HG02678 (cell line): ENCODE measurements around the gene IRX3.

Experiments used
- ATAC-seq: cut with Tn5 transposase; IDR thresholded peaks from one replicate; pipeline ENCODE4 v1.9.1; 2021; ENCODE audit warnings: mild to moderate bottlenecking, moderate library complexity; ENCODE audit not compliant: unreplicated experiment

Gene IRX3

GRCh38 chr16:54291656-54292487, 5.3 kb upstream of the IRX3 start:
- ATAC-seq: no peak

DNA sequence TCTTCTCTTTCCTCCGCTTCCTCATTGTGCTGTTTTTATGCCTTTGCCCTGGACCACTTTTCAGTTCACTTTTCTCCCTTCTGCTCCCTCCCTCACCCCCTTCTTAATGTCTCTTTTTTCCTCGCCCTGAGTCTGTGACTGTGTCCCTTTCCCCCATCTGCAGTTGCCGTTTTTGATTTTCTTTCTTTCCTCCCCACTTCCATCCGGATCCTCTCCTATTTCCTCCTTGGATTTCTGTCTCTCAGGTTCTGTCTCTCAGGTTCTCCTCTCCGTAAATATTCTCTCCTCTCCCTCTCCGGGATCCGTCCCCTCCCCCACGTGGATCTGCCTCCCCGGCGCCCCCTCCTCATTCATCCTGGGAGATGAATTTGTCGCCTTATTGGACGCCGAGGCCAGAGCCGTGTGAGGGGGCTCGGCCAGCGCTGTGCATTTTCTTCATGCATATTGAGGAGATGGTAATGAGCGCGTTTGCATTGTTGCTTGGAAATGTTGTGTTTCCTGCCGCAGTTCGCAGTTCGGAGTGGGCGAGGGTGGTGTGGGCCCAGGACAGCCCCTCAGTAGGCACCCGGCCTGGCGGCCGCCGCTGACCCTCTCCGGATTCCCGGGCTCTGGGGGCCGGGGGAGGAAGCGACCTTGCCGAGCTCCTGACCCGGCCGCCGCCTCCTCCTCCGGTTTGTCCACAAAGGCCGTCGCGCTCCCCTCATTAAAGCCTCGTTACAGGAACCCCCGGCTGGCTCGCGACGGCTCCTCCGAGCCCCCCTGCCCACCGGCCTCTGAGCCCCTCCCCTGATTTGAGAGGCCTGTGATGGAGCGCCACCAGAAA, 4.5 kb upstream of the IRX3 start:
- ATAC-seq: no peak

DNA sequence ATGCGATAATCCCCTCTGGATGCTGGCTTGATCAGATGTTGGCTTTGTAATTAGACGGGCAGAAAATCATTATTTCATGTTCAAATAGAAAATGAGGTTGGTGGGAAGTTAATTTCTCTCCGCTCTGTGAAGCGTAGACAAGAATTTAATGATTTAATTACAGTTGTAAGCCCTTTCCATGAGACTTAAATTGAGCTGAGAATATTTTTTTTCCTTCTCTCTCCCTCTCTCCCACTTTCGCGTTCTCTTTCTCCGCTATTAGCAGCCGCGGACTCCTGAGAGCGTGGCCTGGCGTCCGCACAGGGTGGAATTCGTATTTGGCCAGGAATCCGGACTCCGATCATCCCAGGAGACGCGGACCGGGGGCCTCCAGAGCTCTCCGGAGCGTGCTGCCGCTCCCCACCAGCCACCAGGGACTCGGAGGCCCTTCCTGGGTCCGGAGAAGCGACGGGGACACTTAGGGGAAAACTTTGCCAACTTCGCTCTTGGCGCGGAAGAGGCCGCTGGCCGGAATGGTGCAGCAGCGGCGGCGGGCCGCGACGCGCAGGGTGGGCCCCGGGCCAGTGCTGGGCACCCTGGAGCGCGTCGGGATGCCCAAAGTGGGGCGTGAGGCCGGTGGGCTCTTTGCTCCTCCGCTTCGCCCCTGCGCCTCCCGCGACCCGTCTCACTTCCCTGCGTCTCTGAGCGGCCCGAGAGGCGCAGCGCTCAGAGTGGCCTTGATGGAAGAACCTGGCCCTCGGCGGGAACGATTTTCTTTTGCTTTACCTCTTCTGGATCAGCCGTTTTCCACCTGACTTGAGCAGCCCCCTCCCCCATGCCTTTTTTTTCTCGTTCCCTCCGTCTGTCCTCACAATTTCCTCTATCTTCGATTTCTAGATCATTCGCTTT, 3.6 kb upstream of the IRX3 start:
- no peak for ATAC-seq

GRCh38 chr16:54289242-54289944, 2.8 kb upstream of the IRX3 start:
- ATAC-seq: no peak

- no peak for ATAC-seq
Measured at GRCh38 chr16:54288835-54289241, 2.3 kb upstream of the IRX3 start.

- ATAC-seq: no peak
Measured at GRCh38 chr16:54288030-54288834, 1.6 kb upstream of the IRX3 start.

DNA sequence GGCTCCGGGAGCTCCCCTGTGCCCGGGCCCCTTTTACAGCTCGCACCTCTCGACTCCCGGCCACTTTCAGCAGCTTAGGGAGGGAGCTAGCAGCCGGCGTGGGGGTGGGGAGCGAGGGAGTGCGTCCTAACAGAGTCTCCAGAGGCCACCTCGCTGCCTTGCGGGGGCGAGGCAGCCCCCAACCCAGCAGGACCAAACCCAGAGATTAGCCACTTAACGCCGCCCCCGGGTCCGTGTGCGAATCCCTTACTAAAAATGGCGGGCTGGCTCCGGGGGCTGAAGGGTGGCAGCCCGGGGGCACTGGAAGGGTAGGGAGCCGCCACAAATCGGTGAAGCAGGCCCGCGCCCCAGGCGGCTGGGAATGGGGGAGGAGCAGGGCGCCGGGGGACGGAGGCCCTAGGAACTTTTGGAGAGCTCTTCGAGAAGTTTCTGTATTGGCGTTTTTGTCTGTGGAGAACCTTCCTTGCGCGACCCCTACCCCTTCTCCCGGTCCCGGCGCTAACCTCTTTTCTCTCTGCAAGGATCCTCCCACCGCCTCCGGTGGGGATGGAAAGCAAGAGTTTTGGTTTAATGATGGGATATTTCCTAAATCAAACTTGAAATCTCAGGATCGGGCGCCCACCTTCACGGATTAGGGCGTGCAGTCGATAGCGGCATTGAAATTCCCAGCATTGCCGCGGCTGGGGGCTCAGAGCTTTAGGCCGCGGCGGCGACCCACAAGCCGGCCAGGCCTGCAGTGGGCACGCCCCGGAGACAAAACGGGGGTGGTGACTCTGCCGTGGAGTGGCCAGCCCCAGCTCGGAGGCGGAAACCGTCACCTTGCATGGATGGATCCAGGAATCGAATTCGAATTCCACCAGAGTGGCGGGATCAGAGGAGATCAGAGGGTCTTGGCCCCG, 793 bp upstream of the IRX3 start:
- no peak for ATAC-seq

- no peak for ATAC-seq
Measured at GRCh38 chr16:54286090-54286365, 559 bp downstream of the IRX3 start.

GRCh38 chr16:54285414-54286089, 1.0 kb downstream of the IRX3 start:
- ATAC-seq: no peak

- ATAC-seq: no peak
Measured at GRCh38 chr16:54284931-54285413, 1.6 kb downstream of the IRX3 start.

DNA sequence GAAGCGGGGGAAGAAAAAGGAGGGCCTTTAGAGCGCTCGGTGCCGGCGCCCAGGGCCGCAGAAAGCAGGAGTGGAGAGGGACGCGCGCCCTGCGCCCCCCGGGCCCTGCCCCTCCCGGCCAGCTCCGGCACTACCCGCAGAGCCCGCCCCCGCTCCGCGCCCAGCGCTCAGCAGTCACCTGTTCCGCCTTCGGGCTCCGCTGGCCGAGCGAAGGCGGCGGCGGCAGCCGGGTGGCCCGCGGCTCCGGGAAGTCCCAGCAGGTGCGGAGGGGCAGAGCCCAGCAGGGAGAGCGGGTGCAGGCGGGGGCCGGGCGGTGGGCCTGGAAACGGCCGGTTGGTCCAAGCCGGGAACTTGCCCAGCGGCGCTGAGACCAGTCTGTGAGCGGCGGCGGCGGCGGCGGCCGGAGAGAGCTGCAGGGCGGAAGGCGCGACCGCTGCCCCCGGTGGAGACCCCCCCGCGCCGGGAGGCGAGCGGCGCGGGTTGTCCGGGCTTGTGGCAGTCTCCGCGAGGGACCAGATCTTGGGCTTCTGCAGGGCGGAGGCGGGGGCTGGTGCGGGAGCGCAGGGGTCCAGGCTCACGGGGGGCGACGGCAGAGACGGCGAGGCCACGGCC, 2.2 kb downstream of the IRX3 start:
- ATAC-seq: no peak

DNA sequence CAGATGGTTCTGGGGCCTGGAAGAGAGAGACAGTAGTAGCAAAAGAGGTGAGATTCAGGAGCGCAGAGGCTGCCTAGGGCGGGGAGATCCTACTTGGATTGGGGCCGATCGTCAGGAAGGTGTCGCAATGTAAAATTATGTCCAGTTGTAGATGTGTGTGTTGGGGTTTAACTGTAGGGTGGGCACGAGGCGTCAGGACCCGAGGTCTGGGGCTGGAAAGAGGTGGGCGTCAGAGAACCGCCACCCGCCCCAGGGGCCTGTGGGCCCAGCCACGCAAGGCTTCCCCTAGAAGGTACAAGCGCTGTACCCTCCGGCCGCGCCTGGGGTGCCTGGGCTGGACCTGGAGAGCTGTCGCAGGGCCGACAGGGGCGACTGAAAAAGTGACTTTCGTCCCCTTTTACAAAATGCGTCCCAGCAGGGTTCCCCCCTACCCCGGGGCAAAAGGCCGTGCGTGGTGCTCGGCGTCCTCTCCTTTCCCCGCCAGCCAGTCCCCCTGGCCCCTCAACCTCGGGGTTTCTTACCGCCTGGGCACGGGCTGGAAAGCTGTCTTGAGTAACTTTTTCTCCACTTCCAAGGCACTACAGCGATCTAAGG, 2.8 kb downstream of the IRX3 start:
- no peak for ATAC-seq

DNA sequence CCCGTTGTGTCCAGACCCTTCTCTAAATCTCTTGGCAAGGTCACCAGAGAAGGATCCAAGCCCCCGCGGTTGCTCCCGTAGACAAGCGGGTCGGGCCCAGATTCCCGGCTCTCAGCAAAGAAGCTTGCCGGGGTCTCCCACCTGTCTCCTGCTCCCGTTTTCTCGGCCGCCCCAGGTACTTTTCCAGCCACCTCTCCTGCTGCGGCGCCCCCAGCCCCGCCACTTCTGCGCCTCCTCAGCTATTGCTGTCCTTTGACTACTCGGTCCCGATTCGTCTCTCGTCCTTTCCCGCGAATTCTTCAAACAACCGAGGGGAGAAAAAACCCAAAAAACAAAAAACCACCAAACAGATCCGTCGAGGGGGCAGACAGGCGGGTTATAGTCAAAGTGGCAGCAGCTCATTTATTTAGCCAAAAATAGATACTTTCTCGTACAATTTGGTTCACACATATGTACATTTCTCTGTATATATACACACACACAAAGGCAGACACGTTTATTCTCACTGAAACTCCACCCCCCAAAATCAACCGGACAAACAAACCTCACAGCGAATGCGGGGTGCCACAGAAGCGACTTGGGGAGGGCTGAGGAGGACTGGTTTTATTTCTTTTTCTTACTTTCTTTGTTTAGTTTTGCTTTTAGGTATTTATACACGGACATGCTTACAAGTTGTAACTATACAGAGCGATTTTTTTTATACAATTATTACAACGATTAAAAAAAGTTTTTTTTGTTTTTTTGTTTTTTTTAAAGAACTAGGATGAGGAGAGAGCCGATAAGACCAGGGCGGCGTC, 3.5 kb downstream of the IRX3 start:
- no peak for ATAC-seq

GRCh38 chr16:54282202-54282927, 4.2 kb downstream of the IRX3 start:
- no peak for ATAC-seq

GRCh38 chr16:54281535-54282201, 4.9 kb downstream of the IRX3 start:
- ATAC-seq: no peak
